HG03575 (cell line): ENCODE measurements around the gene RASGEF1C.
"Not testable (repeated sequence)": the region's sequence is repeated elsewhere in the genome, so short reads cannot be mapped to it uniquely, and the experiment has no call there.

Source experiments
- ATAC-seq: cut with Tn5 transposase; IDR thresholded peaks from one replicate; pipeline ENCODE4 v1.9.1; 2021; ENCODE audit not compliant: unreplicated experiment, insufficient number of reproducible peaks, low FRiP score; ENCODE audit errors: extremely low read depth

Gene RASGEF1C

GRCh38 chr5:180212363-180213255 is 3.6 kb upstream of the RASGEF1C start:
- no peak for ATAC-seq

DNA sequence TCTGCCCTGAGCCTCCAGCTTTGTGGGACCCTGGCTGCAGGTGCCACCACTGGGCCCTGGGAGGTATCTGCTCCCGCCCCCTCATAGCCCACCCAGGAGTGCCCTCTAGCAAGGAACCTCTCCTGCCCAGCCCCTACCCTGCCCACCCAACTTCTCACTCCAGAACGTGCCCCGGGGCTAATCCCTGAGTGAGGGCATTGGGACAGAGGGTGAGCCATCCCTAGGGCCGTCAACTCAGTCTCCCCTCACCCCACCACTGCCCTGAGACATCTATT is 2.7 kb upstream of the RASGEF1C start:
- ATAC-seq: no peak

DNA sequence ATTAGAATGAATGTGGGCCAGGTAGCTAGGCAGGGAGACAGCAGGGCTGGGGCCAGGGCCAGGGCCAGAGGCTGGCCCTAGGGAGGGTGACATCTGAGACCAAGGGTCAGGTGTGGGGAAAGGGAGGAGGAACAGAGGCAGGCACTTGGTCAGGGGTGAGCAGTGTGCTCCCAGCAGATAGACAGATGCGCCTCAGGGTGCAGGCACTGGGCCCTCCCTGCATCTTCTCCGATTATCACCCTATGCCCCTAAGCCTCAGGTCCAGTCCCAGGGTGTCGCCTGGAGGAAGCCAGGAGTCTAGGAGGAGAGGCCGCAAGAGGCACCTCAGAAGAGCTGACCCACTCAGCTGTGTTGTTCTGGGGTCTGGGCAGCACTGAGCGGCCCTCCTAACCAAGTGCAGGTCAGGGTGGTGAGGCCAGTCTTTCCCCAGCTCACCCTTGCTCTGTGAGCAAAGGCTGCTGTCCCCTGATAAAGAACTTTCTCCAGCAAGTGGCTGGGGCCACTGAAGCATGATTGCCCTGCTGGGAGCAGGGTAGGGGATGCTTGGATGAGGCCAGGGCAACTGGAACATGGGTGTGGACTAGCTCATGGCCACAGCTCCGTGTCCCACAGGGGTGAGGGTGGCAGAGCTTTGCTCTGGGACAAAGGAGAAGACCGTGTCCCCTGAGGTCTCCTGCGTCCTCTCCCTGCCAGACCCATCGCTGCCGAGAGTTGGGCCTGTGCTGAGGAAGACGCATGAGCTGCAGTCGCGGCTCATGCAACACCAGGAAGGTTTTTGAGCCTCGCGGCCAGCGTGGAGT is 2.1 kb upstream of the RASGEF1C start:
- ATAC-seq: no peak

DNA sequence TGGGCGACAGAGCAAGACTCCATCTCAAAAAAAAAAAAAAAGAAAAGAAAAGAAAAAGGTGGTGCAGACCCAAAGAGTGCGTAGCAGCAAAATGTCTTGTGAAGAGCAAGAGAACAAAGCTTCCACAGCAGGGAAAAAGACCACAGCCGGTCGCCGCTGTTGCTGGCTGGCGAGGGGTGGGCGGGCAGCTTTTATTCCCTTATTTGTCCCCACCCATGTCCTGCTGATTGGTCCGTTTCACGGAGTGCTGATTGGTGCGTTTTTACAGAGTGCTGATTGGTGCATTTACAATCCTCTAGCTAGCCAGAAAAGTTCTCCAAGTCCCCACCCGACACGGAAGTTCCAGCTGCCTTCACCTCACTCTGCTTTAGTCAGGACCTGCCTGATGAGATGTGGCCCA is 1.1 kb upstream of the RASGEF1C start:
- ATAC-seq: not testable (repeated sequence)

- ATAC-seq: no peak
These were observed 453 bp downstream of the RASGEF1C start for GRCh38 chr5:180208435-180209081.

DNA sequence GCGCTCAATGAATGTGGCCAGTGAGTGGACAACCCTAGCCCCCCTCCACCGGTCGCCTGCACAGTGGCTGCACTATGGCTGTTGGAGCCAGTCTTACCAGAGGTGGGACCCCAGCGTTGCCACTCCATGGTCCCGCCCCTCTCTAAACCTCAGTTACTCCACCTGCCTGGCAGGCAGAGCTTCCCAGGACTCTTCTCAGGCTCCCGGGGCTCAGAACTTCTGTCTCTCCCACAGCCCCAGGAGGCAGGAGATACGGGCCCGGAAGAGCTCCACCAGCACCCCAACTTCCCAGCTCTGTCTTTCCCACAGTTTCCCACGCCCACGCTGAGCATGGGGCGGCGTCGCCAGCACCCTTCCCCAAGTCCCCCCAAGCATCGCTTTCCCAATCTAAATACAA is 975 bp downstream of the RASGEF1C start:
- no peak for ATAC-seq

DNA sequence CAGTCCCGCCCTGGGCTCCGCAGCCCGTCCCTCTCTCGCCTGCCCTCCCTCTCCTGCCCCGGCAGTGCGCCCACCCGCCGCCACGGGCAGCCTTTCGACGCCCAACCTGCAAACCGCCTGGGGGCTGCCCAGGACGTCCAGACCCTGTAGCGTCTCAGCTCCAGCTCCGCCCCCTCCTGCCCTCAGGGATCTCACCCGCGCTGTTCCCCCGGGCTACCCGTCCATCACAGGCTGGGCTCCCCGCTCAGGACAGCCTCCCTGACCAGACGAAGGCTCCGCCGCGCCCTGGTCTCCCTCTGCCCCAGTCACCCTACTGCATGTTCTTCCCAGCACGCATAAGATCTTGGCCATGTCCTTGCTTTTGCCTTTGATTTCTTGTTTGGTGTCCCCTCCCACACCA is 1.4 kb downstream of the RASGEF1C start:
- ATAC-seq: no peak

- no peak for ATAC-seq
These were observed 2.0 kb downstream of the RASGEF1C start for GRCh38 chr5:180206993-180207392.

DNA sequence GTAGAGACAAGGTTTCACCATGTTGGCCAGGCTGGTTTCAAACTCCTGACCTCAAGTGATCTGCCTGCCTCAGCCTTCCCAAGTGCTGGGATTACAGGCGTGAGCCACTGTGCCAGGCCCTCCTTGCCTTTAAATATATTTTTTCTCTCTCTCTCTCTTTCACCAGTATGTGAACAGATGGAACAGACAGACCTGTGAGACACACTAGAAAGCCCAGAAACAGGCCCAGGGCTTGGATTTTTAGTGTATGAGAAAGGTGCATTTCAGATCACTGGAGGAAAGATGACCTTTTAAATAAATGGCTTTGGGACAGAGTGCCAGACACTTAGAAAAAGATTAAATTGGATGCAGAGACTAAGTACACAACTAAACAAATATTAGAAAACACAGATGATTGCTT is 3.1 kb downstream of the RASGEF1C start:
- ATAC-seq: no peak

GRCh38 chr5:180204276-180204819 is 4.7 kb downstream of the RASGEF1C start:
- no peak for ATAC-seq

- ATAC-seq: no peak
These were observed 6.0 kb downstream of the RASGEF1C start for GRCh38 chr5:180202939-180203573.

- ATAC-seq: no peak
These were observed 7.7 kb downstream of the RASGEF1C start for GRCh38 chr5:180201051-180201987.

GRCh38 chr5:180199390-180199789 is 9.6 kb downstream of the RASGEF1C start:
- ATAC-seq: no peak

GRCh38 chr5:180198208-180198607 is 10.8 kb downstream of the RASGEF1C start:
- ATAC-seq: no peak

- no peak for ATAC-seq
These were observed 11.9 kb downstream of the RASGEF1C start for GRCh38 chr5:180197016-180197702.

GRCh38 chr5:180194410-180195345 is 14.3 kb downstream of the RASGEF1C start:
- ATAC-seq: no peak
